Colonic mucosa (tissue), 4 donors: ENCODE measurements around the gene ITPR3. TPM values are rescaled to one million over a fixed set of nuclear protein-coding genes. Genes with fewer than 3 reads are reported as not detected.

Experiments used
- DNase-seq: peaks from one replicate; pipeline ENCODE4 v3.0.0-alpha.2; 2020
- H3K27ac ChIP-seq: fragments of 200-600 bp; one replicate; pipeline ENCODE4 v1.8.0; 2021
- H3K27me3 ChIP-seq: fragments of 200-600 bp; one replicate; pipeline ENCODE4 v1.8.0; 2021
- H3K36me3 ChIP-seq: fragments of 200-600 bp; one replicate; pipeline ENCODE4 v1.8.0; 2021
- H3K4me1 ChIP-seq: fragments of 200-600 bp; one replicate; pipeline ENCODE4 v1.8.0; 2021; ENCODE audit warnings: mild to moderate bottlenecking
- H3K4me3 ChIP-seq: fragments of 200-600 bp; one replicate; pipeline ENCODE4 v1.8.0; 2021
- H3K9ac ChIP-seq, 2 donors: one replicate each; pipeline ENCODE4 v1.7.0; 2013; ENCODE audit warnings: control low read depth in 2 of 2, low read depth in 2 of 2, low read length in 2 of 2
- H3K9me3 ChIP-seq: fragments of 200-600 bp; one replicate; pipeline ENCODE4 v1.8.0; 2021
- CTCF ChIP-seq: fragments of 200-600 bp; IDR thresholded peaks from one replicate; pipeline ENCODE4 v1.8.0; 2022; ENCODE audit warnings: antibody characterized with exemption, mild to moderate bottlenecking
- intact Hi-C: fragments of 100-400 bp; cut with DNase I; formaldehyde crosslinking; loops from one replicate; pipeline ENCODE4 v1.14.1; 2022
- total RNA-seq, 2 donors: library from RNA; stranded (reverse); fragmentation: NEBNext Ultra II Directional in 1 of 2; extraction: Animal tissue kit (Norgen Biotek cat#: 25700) in 1 of 2; gene quantifications; one replicate each; pipeline ENCODE4 v1.2.1, GENCODE V29; 2021
- donor health status: healthy.
- donor health status: DM: no; HTN: no; CAD: no.
- donor health status: DM: no; HTN: no; CAD: no.

The ITPR3 gene
- total RNA-seq, 2 donors from 2014 or later = 86.2 to 119 TPM

DNA sequence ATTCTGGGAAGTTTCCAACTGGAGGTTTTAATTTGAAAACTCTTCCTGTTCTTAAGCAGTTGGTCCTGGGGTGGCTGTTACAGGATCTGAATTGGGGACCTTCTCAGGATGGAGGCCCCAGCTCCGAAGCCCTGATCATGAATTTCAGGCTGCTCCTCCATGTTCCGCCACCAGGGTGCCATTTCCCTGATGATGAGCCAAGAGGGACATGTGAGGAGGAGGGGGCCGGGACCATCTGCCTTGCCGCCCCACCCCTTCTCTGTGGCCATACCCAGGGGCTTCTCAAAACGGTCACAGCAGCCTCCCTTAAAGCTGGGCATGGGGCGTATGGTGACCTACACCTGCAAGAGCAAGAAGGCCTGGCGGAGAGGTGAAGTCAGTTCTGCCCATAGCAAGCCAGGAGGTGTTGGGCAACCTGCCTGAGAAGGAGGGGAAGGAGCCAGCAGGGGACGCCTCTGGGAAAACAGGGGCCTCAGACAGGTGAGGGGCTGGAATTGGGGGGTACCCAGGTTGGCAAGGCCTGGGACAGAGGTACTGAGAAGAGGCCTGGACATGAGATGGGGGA lies 37.4 kb upstream of the ITPR3 start:
- Histone ChIP-seq H3K36me3 (no peaks in the 10 kb centered on the region), H3K9me3 (no peaks in the 10 kb centered on the region), H3K27ac (no peak overlapping the region), H3K4me3 (no peak overlapping the region), H3K9ac (no peak overlapping the region), H3K4me1 (no peaks in the 10 kb centered on the region), H3K27me3 (no peaks in the 10 kb centered on the region)
- no peak for TF ChIP-seq CTCF
- DNase-seq = no peak
- intact Hi-C loops = no loop called here

GRCh38 chr6:33584700-33585402 lies 36.3 kb upstream of the ITPR3 start:
- Histone ChIP-seq H3K4me1 (peaks cover 8% of the 10 kb centered on the region), H3K36me3 (no peaks in the 10 kb centered on the region), H3K9ac (no peak overlapping the region), H3K27me3 (no peaks in the 10 kb centered on the region), H3K9me3 (no peaks in the 10 kb centered on the region), H3K27ac (no peak overlapping the region), H3K4me3 (no peak overlapping the region)
- TF ChIP-seq CTCF = no peak
- DNase-seq = no peak
- intact Hi-C loops = loop anchor here (5.0 kb wide), 1 partner anchor 177 kb away; no protein-coding TSS in a partner anchor

DNA sequence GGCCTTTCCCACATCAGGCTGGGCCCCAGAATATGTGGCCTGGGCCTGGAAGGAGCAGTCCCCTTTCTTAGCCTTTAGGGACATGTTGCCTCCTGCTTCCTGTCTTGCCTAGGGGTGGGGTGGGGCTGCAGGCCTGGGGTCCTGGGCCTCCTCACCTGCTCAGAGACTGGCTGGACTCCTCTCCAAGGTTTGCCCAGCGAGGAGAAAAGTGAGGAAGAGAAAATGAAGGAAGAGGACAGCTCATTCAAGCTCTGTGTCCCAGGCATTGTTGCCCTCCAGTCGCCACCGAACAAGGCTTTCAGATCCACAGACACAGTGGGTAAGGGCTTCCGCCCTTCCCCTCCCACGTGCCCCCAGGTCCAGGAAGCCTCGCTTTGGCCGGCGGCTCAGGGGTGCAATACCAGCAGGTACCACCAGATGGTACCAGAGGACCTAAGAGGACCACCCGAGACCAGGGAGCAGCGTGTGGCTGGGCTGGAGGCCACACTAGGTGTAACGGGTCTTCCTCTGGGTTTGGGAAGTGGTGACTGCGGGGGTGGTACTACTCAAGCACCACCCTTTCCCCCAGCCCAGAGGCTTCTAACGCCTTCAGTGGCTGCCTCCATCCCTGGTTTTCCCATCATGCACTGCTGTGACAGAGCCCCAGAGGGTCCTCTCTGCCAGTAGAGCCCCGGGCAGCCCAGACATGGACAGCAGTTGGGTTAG lies 35.6 kb upstream of the ITPR3 start:
- DNase-seq = peak; percentile 89
- no peak overlapping the region for H3K4me3 ChIP-seq
- no peak overlapping the region for H3K27ac ChIP-seq
- H3K9ac ChIP-seq = peak overlapping the region in 1 of 2 donors; percentile 12
- intact Hi-C loops = loop anchor here (5.0 kb wide), 1 partner anchor 177 kb away; no protein-coding TSS in a partner anchor
- H3K9me3 ChIP-seq = no peaks in the 10 kb centered on the region
- H3K27me3 ChIP-seq = no peaks in the 10 kb centered on the region
- H3K36me3 ChIP-seq = no peaks in the 10 kb centered on the region
- peak; percentile 92 for TF ChIP-seq CTCF
- peaks cover 12% of the 10 kb centered on the region for H3K4me1 ChIP-seq

GRCh38 chr6:33586108-33586640 lies 34.9 kb upstream of the ITPR3 start:
- H3K4me3 ChIP-seq = no peak overlapping the region
- H3K4me1 ChIP-seq = peaks cover 15% of the 10 kb centered on the region
- H3K9ac ChIP-seq = peak overlapping the region in 1 of 2 donors; percentile 12
- intact Hi-C loops = loop anchor here (5.0 kb wide), 1 partner anchor 176 kb away; no protein-coding TSS in a partner anchor
- no peak for DNase-seq
- no peaks in the 10 kb centered on the region for H3K27me3 ChIP-seq
- no peak for TF ChIP-seq CTCF
- H3K27ac ChIP-seq = no peak overlapping the region
- H3K36me3 ChIP-seq = no peaks in the 10 kb centered on the region
- H3K9me3 ChIP-seq = no peaks in the 10 kb centered on the region

DNA sequence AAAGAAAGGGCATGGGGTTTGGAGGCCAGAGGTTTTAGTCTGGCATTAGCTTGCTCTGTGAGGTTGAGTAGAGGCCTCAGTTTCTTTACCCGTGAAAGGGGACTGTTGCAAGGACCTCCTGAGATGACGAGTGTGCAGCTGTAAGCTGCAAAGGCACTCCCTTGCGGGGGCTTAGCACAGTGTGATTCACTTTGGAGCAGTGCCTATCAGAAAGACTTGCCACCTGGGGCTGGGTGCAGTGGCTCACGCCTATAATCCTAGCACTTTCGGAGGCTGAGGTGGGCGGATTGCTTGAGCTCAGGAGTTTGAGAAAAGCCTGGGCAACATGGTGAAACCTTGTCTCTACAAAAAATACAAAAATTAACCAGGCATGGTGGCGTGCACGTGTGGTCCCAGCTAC lies 33.6 kb upstream of the ITPR3 start:
- H3K27ac ChIP-seq = no peak overlapping the region
- TF ChIP-seq CTCF = no peak
- H3K27me3 ChIP-seq = no peaks in the 10 kb centered on the region
- H3K36me3 ChIP-seq = no peaks in the 10 kb centered on the region
- H3K9me3 ChIP-seq = no peaks in the 10 kb centered on the region
- intact Hi-C loops = loop anchor here (5.0 kb wide), 1 partner anchor 175 kb away; no protein-coding TSS in a partner anchor
- peaks cover 15% of the 10 kb centered on the region for H3K4me1 ChIP-seq
- H3K4me3 ChIP-seq = no peak overlapping the region
- H3K9ac ChIP-seq = no peak overlapping the region
- DNase-seq = no peak
